ENCODE results near the gene ORC5.
A peak's percentile ranks its signal among the peaks of the same experiment; 100 is the strongest.

DNA sequence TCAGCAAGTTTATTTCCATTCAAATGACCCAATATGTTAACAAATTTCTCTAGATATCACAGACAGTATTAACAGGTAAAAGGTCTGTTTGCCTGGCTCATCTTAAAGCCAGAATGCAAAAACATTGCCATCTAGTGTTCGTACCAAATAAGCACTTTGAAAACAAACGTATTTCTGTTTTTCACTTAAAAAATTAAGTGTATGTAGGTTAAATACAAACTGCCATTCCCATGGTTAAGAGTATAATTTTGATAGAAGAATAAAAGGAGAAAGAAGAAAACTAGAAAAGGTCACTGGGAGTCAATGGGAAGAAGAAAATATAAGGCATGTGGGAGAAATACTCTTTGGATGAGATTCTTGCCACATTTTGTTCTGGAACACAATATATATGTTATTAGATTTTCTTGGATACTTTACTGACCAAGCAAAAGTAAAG, 51.0 kb downstream of the ORC5 start:
- TF ChIP-seq CTCF (IDR thresholded peaks at IDR 0.05; ENCODE audit: poor library complexity) = peak; percentile 78
- no peak for TF ChIP-seq EZH2 (IDR thresholded peaks at IDR 0.05; ENCODE audit: borderline replicate concordance)
- TF ChIP-seq EZH2phosphoT487 (IDR thresholded peaks at IDR 0.05; ENCODE audit: low read depth, severe bottlenecking, unreplicated experiment) = no peak
